ENCODE results near the gene CDC73. TPM values are rescaled to one million over a fixed set of nuclear protein-coding genes. Genes with fewer than 3 reads are reported as not detected.

The CDC73 gene
- total and polyA plus RNA-seq, 2 donors (not counting 3 experiments of a cell fraction or from before 2014, with no cell fraction given), result 9.9 to 55.8 TPM

DNA sequence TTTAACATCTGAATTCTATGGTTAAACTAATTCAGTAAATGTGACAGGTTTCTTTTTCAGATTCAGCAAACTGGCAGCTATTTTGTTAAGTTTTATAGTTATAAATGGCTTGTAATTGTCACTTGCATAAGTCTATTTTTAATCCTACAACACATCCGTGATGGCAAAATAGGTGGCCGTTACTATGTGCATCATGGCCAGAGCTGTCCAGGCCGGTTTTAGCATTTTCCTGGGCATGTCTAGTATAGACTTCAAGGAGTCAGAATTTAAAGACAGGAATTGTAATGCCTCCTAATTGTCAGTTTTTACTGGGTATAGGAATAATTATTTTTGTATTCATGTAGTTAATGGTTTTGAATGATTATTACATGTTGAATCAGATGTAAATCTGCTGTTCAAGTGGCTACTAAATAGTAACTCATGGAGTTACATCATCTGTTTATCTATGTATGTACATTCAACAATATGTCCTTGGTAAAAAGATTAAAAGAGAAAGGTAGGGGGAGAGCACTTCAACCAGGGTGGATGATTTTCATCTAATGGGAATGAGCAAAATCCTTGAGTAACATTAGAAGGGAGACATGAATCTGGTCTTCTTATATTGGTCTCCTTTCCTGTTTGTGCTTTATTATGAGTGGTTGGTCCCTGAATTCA, 67.7 kb downstream of the CDC73 start:
- Histone ChIP-seq H3K79me2 (ENCODE audit: control insufficient read depth, insufficient read depth, low read length) (peaks cover 47% of the 10 kb centered on the region), H3K9ac (replicated peaks; ENCODE audit: extremely low read depth, insufficient read depth, low read length) (no peak overlapping the region), H3K9me3 (replicated peaks; ENCODE audit: control insufficient read depth, insufficient read depth, low read length) (no peaks in the 10 kb centered on the region), H4K20me1 (replicated peaks; ENCODE audit: control insufficient read depth, extremely low read depth, insufficient read depth, low read length) (peaks cover 7% of the 10 kb centered on the region), H3K27ac (ENCODE audit: insufficient read depth, low read depth, low read length) (no peak overlapping the region), H2AFZ (ENCODE audit: low read depth, low read length) (no peak overlapping the region), H3K4me2 (ENCODE audit: insufficient read depth, low read length) (no peak overlapping the region), H3K4me3 (replicated peaks in 1 of 3; ENCODE audit: insufficient read depth in 1 of 3, low read depth in 1 of 3, low read length in 3 of 3) (no peak overlapping the region), H3K9me1 (replicated peaks; ENCODE audit: control insufficient read depth, extremely low read depth, insufficient read depth, low read length) (peaks cover 3% of the 10 kb centered on the region), H3K4me1 (ENCODE audit: control insufficient read depth, extremely low read depth, insufficient read depth, low read length) (no peaks in the 10 kb centered on the region), H3K27me3 (ENCODE audit: control insufficient read depth in 2 of 2, insufficient read depth in 2 of 2, low read length in 2 of 2) (no peaks in the 10 kb centered on the region), H3K36me3 (ENCODE audit: control insufficient read depth in 2 of 2, extremely low read depth in 1 of 2, insufficient read depth in 2 of 2, low read length in 2 of 2) (no peaks in the 10 kb centered on the region)
- no TSS peak for BruUV-seq (replicated peaks)
- intact Hi-C loops (cut with micrococcal nuclease), result loop anchor here (10.0 kb wide), 2 partner anchors 215 to 575 kb away; no protein-coding TSS in a partner anchor
- TF ChIP-seq MYC (IDR thresholded peaks at IDR 0.05; ENCODE audit: low read depth, low read length) (no peak), POLR2AphosphoS5 (IDR thresholded peaks at IDR 0.05; ENCODE audit: insufficient read depth, low read depth, low read length) (no peak), EZH2 (IDR thresholded peaks at IDR 0.05; ENCODE audit: borderline replicate concordance, low read depth, low read length, severe bottlenecking) (no peak), JUN (IDR thresholded peaks at IDR 0.05; ENCODE audit: borderline replicate concordance, insufficient read depth, insufficient read length, low read depth) (no peak), POLR2A (IDR thresholded peaks at IDR 0.05; ENCODE audit: low read depth, low read length) (no peak), FOS (IDR thresholded peaks at IDR 0.05; ENCODE audit: borderline replicate concordance, insufficient read depth, low read length) (no peak)
- TF ChIP-seq, protein P1, sequence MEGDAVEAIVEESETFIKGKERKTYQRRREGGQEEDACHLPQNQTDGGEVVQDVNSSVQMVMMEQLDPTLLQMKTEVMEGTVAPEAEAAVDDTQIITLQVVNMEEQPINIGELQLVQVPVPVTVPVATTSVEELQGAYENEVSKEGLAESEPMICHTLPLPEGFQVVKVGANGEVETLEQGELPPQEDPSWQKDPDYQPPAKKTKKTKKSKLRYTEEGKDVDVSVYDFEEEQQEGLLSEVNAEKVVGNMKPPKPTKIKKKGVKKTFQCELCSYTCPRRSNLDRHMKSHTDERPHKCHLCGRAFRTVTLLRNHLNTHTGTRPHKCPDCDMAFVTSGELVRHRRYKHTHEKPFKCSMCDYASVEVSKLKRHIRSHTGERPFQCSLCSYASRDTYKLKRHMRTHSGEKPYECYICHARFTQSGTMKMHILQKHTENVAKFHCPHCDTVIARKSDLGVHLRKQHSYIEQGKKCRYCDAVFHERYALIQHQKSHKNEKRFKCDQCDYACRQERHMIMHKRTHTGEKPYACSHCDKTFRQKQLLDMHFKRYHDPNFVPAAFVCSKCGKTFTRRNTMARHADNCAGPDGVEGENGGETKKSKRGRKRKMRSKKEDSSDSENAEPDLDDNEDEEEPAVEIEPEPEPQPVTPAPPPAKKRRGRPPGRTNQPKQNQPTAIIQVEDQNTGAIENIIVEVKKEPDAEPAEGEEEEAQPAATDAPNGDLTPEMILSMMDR (IDR thresholded peaks at IDR 0.05; ENCODE audit: extremely low read depth in 1 of 2, insufficient read depth in 1 of 2, low read depth in 1 of 2, low read length in 2 of 2), result no peak
- TF ChIP-seq, protein P2, sequence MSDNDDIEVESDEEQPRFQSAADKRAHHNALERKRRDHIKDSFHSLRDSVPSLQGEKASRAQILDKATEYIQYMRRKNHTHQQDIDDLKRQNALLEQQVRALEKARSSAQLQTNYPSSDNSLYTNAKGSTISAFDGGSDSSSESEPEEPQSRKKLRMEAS (IDR thresholded peaks at IDR 0.05; ENCODE audit: insufficient read depth, insufficient read length), result no peak
- FAIRE-seq, result no peak
- dilution Hi-C loops (cut with MboI; ENCODE audit: extremely low pct_ligation_motif_present, low sequenced_read_pairs), result no loop called here
- ChIA-PET CTCF (interaction anchor here (1.0 to 2.0 kb wide), 6 partner anchors 8 to 1111 kb away, joined by 3 to 8 read pairs (median 4); no protein-coding TSS in a partner anchor), POLR2A (no interaction called here)
- DNase-seq (ENCODE audit: low read depth, low spot score), result no peak
